GM12892 (cell line): Measurements from ENCODE around the gene ZIC1.

ENCODE experiments used
- POLR2A ChIP-seq: IDR thresholded peaks from 2 replicates; pipeline ENCODE4 v1.6.1; 2011; ENCODE audit warnings: low read depth, low read length, control low read depth
- POLR2AphosphoS5 ChIP-seq: IDR thresholded peaks from 2 replicates; pipeline ENCODE4 v1.6.1; 2011; ENCODE audit warnings: low read depth, low read length, control low read depth

- TF ChIP-seq POLR2A (no peak), POLR2AphosphoS5 (no peak)
Observed at GRCh38 chr3:147449669-147450068, 40.5 kb downstream of the ZIC1 start.
